Raji (cell line): ENCODE measurements around the gene LRRC8C.

Source experiments
- POLR2A ChIP-seq: IDR thresholded peaks from 2 replicates; pipeline ENCODE4 v1.6.1; 2011; ENCODE audit warnings: low read depth, low read length, control low read depth; ENCODE audit not compliant: insufficient read depth

The LRRC8C gene

GRCh38 chr1:89604414-89604735 lies 28.5 kb upstream of the LRRC8C start:
- no peak for TF ChIP-seq POLR2A

DNA sequence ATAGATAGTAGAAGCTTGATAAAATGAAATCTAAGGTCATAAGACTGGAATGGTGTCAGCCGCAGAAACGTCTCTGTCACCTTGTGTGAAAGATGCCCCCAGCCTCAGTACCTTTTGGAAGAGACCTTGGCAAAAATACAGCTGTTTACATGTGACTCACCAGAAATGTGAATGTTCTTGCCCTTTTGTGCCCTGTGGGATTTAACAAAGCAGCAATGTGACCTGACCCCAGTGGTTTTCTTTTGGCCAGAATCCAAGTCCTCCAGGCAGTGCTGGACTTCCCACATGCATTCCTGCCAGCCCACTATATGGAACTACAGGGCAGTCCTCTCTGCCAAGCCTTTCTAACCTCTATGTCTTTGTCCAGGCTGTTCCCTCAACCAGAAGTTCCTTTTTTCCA lies 27.2 kb upstream of the LRRC8C start:
- no peak for TF ChIP-seq POLR2A

DNA sequence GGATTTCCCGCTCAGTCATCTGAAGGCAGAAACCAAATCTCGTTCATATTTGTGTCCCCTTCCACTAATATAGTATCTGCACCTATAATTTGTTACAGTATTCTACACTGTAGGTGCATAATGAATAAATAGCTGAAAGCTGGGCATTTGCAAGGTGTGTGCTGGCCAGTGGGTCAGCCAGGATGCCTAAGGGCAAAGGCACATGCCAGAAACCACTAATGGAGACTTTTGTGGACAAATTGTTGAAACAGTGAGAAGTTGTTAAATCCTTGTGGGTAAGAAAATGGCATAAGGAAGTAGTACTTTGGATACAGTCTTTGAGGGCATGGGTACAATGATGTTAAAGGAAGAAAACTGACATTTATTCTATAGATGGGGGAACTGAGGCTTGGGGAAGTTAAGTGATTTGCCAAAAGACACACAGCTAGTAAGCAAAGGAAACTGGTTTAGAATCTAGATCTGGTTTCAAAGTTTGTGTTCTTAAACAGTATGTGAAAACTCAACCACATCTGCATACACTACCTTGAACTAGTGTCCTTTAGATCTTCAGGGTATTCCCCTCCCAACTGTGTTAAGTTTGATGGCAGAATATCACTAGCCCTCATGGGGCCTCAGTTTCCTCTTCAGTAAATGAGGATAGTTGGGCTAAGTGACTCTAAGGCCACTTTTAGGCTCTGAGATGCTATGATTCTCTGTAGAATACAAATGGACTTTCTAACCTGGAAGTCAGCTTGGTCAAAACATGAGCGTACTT lies 26.5 kb upstream of the LRRC8C start:
- TF ChIP-seq POLR2A, result no peak

GRCh38 chr1:89607156-89607555 lies 25.8 kb upstream of the LRRC8C start:
- no peak for TF ChIP-seq POLR2A

GRCh38 chr1:89607586-89608318 lies 25.2 kb upstream of the LRRC8C start:
- no peak for TF ChIP-seq POLR2A

- TF ChIP-seq POLR2A, result no peak
Measured at GRCh38 chr1:89608319-89608983, 24.5 kb upstream of the LRRC8C start.

- no peak for TF ChIP-seq POLR2A
Measured at GRCh38 chr1:89608984-89609725, 23.8 kb upstream of the LRRC8C start.

DNA sequence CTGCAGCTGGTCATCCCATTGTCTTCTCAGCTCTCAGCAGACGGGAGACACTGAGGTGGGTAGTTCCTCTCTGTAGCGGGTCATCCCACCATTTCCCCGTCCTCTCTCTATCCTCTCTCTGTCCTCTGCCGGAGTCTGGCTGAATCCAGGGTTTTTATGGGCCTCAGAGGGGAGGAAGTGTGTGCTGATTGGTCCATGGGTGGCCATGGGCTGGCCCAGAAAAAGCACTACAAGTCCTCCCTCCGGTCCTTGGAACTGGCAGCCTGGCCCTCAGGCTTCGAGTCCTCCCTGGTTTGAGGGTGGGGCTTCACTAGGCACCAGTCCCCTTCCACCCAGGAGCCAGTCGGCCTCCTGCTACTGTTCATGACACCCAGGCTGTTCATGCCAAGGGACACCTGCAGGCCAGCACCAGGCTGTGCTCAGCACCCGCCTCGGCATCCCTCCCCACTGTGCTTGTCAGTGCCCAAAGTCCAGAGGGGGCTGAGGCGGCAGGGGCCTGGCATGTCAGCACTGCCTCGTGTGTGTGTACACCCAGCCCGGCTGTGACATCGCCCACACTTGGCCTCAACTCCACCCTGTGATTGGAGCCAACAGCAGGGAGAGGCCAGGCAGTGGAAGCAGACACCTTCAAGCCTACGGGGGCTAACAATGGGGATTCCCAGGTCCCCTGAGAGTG lies 23.0 kb upstream of the LRRC8C start:
- no peak for TF ChIP-seq POLR2A

- TF ChIP-seq POLR2A, result no peak
Measured at GRCh38 chr1:89610457-89611011, 22.4 kb upstream of the LRRC8C start.

- no peak for TF ChIP-seq POLR2A
Measured at GRCh38 chr1:89611721-89612120, 21.2 kb upstream of the LRRC8C start.

DNA sequence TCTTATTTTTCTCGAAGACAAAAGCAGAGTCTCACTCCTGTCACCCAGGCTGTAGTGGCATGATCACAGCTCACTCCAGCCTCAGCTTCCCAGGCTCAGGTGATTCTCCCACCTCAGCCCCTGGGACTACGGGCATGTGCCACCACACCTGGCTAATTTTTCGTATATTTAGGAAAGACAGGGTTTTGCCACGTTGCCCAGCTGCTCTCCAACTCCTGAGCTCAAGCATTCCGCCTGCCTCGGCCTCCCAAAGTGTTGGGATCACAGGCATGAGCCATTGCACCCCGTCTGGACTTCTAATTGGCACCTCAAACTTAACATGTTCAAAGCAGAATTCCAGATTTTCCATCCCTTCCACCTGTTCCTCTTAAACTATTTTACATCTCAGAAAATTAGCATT lies 19.0 kb upstream of the LRRC8C start:
- TF ChIP-seq POLR2A, result no peak

GRCh38 chr1:89615676-89616598 lies 17.0 kb upstream of the LRRC8C start:
- TF ChIP-seq POLR2A, result no peak

DNA sequence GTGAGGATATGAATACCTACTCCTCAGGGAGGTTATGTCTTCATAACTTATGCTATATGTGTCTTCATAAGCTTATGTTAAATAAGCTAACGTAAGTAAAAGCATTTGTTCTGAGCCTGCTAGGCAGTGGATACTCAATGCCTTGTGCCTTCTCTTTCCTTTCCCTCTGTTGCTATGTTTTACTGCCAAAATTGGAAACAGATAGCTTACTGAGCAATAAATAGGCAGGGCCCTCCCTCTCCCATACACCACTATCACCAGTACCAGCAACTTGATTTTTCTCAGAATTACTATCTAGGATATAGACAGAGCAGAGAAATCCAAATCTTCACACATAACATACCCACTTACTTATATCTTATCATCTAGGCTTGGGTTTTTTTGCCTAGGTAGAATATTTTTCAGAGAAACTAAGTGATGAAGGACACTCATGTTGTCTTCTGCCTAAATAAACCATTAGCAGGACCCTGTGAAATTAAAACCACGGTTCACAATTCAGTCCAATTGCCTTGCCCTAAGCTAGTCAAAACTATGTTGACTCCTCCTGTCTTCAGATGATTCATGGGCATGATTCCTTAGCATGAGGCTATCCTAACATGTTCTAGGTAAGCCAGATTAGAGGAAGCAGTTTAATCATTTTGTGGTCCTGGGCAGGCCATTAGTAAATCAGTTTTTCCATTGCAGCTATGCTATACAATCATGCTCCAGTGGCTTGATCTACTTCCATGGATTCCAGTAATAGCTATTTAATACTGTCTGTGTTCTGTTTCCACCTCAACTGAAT lies 15.9 kb upstream of the LRRC8C start:
- TF ChIP-seq POLR2A, result no peak

DNA sequence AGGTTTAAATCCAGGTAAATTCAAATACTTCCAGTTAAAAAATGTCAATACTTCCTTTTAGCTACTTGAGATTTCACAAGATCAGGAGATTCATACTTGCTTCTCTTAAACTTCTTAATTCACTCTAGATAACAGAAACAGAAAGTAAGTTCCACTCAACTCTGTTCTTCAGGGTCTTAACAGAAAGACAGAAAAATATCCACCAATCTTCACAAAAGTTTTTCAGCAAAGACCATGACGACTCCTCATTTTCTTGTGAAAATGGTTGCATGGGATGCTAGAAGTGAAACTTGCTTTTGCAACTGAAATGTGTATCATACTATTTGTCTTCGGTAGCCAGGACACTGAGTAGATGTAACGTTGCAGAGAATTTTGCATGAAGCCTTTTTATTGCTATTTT lies 12.3 kb upstream of the LRRC8C start:
- no peak for TF ChIP-seq POLR2A
